Measurements from ENCODE around the gene CACNA1H. TPM values are rescaled to one million over a fixed set of nuclear protein-coding genes. Genes with fewer than 3 reads are reported as not detected.
"Not testable (repeated sequence)": the region's sequence is repeated elsewhere in the genome, so short reads cannot be mapped to it uniquely, and the experiment has no call there.

CACNA1H gene
- total RNA-seq, 1 experiment from 2014 or later: 3.9 TPM

- no peak for DNase-seq (ENCODE audit: extremely low read depth, low read depth)
These were observed 69.0 kb downstream of the CACNA1H start for GRCh38 chr16:1221628-1222552.

DNA sequence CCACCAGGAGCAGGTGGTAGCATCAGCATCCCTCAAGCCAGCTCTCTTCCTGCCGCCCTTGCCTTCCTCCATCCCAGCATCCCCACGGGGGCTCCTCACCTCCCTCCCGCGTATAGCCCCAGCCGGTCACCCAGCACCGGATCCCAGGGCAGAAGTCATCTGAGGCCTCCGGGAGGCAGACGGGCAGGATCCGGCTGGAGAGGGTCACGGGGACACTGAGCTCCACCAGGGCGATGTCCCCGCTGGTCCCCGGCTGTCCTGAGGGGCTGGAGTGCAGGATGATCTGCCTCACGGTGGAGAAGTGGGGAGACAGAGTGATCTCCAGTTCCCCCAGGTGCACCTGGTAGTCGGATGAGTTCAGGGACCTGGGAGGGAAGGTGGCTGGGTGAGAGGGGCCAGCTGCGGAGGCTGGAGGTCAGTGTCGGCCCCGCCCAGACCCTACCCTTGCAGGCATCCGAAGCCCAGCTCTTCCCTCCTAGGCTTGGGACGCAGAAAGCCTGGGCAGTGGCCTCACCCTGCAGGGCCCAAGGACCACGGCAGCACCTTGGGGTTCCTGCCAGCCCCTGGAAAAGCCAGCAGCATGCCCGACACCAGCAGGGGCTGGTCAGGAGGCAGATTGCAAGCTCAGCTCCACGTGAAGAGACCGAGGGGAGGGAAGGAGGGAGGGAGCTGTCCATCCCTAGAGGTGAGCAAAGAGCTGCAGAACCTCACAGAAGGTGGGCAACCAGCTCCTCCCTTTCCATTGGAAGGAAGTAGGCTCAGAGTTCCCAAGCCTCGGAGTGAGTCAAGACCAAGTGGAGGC lies 69.8 kb downstream of the CACNA1H start:
- no peak for DNase-seq (ENCODE audit: extremely low read depth, low read depth)

DNA sequence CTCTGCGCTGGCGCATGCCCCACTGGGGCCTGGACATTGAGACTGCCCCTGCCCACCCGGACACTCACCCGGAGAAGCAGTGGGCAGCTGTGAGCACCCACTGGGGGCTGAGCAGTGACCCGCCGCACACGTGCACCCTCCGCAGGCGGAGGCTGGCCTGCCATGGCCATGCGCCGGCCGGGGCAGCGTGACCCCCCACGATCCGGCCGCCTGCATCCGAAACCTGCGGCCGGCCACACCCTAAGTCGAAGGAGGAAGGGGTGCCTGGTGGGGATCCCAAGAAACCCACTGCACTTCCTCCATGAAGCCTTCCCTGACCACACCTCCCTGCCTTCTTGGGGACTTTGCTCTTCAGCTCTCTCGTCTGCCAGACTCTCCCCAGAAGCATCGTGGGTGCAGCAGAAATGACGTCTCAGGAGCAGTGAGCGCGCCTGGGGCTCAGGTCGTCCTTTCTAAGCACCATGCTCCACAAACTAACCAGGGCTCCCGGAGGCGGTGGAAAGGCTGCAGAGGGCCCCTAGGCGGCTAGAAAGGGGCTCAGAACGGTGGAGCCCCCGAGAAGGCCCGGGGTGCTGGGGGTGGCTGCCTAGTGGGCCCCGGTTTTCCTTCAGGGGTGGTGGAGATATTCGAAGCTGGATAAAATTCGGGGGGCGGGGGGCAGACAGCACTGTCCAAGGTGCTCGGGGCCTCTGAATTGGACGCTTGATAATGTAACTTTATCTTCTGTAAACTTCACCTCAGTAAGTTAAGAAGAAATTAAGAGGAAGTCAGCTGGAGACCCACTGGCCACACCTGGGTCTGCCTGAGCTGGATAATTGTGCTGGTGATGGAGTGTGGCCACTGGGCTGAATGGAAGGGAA lies 70.7 kb downstream of the CACNA1H start:
- DNase-seq (ENCODE audit: extremely low read depth, low read depth): no peak

- no peak for DNase-seq (ENCODE audit: extremely low read depth, low read depth)
These were observed 71.7 kb downstream of the CACNA1H start for GRCh38 chr16:1224558-1224957.

- DNase-seq (ENCODE audit: extremely low read depth, low read depth): no peak
These were observed 72.1 kb downstream of the CACNA1H start, which contains the start of gene TPSG1 for GRCh38 chr16:1225051-1225451. Gene TPSG1 (minus strand): TSS chr16:1225268. CDS start chr16:1225252, 16 bp downstream.

GRCh38 chr16:1225728-1226311 lies 72.9 kb downstream of the CACNA1H start:
- not testable (repeated sequence) for DNase-seq (ENCODE audit: extremely low read depth, low read depth)

GRCh38 chr16:1226692-1227091 lies 73.8 kb downstream of the CACNA1H start:
- not testable (repeated sequence) for DNase-seq (ENCODE audit: extremely low read depth, low read depth)

DNA sequence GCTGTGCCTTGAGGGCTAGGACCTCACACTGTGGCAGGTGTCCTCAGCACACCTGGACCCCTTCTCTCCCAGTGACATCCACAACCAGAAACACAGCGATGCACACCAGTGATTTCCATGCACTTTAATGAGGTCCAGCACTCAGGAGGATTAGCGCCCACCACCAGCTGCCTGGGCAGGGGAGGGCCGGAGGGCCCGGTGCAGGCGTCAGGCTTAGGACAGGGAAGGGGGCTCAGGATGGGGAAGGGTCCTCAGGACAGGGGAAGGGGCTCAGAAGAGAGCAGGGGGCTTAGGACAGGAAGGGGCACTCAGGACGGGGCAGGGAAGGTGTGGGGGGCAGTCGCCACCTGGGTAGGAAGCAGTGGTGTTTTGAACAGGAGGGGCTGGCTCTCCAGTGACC lies 75.3 kb downstream of the CACNA1H start:
- not testable (repeated sequence) for DNase-seq (ENCODE audit: extremely low read depth, low read depth)

DNA sequence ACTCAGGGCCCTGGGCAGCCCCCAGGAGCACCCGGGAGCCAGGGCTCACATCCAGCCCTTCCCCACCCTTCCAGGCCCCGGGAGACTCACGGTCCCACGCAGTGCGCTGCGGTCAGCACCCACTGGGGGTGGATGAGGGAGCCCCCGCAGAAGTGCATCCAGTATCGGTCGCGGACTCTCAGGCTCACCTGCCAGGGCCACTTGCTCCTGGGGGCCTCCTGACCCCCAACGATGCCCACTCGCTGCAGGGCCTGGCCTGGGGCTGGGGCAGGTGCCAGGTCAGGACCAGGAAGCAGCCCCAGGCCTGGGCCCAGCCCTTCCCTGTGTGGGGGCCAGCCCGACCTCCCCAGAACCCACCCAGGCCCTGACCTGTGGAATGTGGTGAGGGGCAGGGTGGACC lies 76.6 kb downstream of the CACNA1H start:
- not testable (repeated sequence) for DNase-seq (ENCODE audit: extremely low read depth, low read depth)

GRCh38 chr16:1230084-1230470 lies 77.2 kb downstream of the CACNA1H start, which contains the start of gene TPSB2:
Gene TPSB2 (minus strand): TSS chr16:1230184. CDS start chr16:1229951, 233 bp downstream.
- not testable (repeated sequence) for DNase-seq (ENCODE audit: extremely low read depth, low read depth)

DNA sequence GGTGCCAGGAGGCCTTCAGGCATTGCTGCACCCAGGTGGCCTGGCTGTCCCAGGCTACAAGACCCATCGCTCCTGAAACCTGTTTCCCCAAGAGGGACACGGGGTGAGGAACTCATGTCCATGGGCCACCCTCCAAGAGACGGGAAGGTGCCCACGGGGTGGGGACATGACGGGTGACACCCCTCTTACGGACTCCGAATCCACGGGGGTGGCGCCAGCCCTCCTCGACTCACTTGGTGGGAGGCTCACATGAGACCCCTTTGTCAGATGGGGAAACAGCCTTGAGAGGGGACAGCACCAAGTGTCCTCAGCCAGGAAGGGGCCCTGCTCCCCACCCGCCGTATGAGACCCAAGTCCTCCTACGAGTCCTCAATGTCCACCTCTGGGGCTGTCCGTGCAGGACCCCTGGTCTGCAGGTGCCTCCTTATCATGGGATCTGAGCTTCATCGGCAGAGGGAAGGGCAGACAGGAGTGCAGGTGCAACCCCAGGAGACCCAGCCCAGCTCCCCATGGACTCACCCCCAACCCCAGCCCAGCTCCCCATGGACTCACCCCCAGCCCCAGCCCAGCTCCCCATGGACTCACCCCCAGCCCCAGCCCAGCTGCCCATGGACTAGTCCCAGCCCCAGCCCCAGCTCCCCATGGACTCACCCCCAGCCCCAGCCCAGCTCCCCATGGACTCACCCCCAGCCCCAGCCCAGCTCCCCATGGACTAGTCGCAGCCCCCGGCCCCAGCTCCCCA lies 77.7 kb downstream of the CACNA1H start:
- DNase-seq (ENCODE audit: extremely low read depth, low read depth): not testable (repeated sequence)

DNA sequence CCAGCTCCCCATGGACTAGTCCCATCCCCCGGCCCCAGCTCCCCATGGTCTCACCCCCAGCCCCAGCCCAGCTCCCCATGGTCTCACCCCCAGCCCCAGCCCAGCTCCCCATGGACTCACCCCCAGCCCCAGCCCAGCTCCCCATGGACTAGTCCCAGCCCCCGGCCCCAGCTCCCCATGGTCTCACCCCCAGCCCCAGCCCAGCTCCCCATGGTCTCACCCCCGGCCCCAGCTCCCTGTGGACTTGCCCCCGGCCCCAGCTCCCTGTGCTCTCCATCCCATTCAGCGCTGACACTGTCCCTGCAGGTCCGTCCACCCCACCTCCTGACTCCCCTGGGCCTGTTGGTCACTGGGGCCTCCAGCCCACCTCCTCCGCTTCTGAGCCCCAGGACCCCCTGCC lies 78.4 kb downstream of the CACNA1H start:
- not testable (repeated sequence) for DNase-seq (ENCODE audit: extremely low read depth, low read depth)

DNA sequence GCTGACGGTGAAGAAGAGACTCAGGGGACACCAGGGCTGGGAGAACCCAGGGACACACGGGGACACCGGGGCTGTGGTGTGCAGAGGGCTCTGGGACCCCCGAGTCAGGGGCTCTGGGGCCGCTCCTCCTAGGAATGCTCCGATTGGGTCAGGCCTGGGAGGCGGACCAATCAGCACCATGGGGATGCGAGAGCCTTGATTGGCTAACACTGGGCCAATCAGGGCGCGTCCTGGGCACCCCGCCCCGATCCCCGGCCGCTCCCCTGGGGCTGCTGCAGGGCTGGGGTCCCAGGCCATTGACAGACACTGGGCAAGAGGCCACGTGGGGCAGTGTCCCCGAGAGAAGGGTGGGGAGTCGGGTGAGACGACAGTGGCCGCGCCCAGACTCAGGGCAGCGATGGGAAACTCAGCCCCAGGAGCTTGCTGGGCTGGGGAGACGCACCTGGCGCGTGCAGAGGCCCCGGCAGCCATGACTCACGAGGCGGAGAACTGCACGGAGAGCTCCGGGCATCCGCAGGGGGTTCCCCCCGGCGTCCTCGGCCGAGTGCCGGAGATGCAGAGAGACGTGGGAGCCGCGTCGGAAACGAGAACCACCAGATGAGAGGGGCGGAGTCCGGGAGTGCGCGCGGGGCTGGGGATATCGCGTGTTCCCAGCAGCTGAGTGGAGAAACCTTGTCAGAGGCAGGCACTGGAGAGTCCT lies 79.3 kb downstream of the CACNA1H start:
- not testable (repeated sequence) for DNase-seq (ENCODE audit: extremely low read depth, low read depth)

DNA sequence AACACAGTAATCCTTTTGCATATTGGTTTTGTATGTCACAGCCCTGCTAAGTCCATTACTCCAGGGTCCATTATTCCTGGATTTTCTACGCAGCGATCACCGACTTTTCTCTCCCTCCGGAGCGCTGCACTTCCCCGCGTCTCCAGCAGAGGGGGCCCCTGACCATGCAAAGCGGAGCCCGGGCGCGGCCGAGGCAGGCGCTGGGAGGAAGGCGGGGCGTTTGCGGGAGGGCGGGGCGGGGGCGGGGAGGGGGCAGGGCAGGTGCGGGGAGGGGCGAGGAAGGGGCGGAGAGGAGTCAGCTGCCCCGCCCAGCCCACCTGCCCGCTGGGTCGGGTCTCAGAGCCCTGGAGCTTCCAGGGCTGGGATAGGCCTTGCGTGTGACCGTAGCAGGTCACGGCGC lies 83.8 kb downstream of the CACNA1H start:
- DNase-seq (ENCODE audit: extremely low read depth, low read depth): not testable (repeated sequence)

DNA sequence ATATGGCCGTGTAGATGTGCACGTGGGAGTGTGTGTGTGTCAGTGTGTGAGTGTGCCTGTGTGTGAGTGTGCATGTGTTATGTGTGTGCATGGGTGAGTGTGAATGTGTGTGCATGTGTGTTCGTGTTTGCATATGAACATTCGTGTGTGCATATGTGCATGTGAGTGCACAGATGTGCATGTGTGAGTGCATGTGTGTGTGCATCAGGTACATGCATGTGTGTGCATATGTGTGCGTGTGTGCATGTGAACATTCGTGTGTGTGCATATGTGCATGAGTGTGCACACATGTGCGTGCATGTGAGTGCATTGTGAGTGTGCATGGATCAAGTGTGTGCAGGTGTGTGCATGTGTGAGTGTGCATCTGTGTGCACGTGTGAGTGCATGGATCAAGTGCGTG lies 85.1 kb downstream of the CACNA1H start:
- no peak for DNase-seq (ENCODE audit: extremely low read depth, low read depth)

DNA sequence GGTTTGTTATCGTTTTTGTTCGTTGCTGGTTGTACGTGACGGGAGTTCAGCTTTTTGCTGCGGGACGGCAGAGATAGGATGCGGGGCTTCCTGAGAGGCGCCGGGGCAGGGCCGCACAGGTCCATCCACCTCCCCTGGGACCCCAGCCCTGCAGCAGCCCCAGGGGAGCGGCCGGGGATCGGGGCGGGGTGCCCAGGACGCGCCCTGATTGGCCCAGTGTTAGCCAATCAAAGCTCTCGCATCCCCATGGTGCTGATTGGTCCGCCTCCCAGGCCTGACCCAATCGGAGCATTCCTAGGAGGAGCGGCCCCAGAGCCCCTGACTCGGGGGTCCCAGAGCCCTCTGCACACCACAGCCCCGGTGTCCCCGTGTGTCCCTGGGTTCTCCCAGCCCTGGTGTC lies 86.0 kb downstream of the CACNA1H start:
- not testable (repeated sequence) for DNase-seq (ENCODE audit: extremely low read depth, low read depth)

- not testable (repeated sequence) for DNase-seq (ENCODE audit: extremely low read depth, low read depth)
These were observed 86.7 kb downstream of the CACNA1H start for GRCh38 chr16:1239575-1239974.

DNA sequence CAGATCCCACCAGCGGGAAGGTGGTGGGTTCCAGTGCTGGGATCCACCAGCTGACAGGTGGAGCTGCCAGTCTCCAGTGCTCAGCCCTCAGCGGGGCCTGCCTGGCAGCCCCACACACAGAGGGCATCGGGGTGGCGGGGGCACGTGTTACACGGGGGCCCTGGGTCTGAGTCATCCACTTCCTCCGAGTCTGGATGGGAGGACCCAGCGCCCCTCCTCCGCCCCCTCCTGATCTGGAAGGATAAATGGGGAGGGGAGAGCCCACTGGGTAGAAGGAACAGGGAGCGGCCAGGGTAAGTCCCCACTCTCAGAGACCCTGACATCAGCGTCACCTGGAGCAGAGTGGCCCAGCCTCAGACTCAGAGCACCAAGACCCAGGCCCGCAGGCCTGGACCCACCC lies 87.5 kb downstream of the CACNA1H start, which contains the start of gene TPSAB1:
TPSAB1 (plus strand) TSS at position 270 of the 400 bp plus-strand sequence. CDS start 234 bp downstream, outside the sequence.
- DNase-seq (ENCODE audit: extremely low read depth, low read depth): not testable (repeated sequence)
